ENCODE data around the gene ACOX2. TPM values are rescaled to one million over a fixed set of nuclear protein-coding genes. Genes with fewer than 3 reads are reported as not detected.

The ACOX2 gene
- total and polyA plus RNA-seq, 2 donors (not counting 3 experiments of a cell fraction or from before 2014, with no cell fraction given) = 1.5 to 10.5 TPM

- H3K4me3 ChIP-seq (replicated peaks in 1 of 3; ENCODE audit: insufficient read depth in 1 of 3, low read depth in 1 of 3, low read length in 3 of 3) = no peak overlapping the region
- peaks cover 5% of the 10 kb centered on the region for H3K4me1 ChIP-seq (ENCODE audit: control insufficient read depth, extremely low read depth, insufficient read depth, low read length)
- TF ChIP-seq MYC (IDR thresholded peaks at IDR 0.05; ENCODE audit: low read depth, low read length) = no peak
- TF ChIP-seq POLR2AphosphoS5 (IDR thresholded peaks at IDR 0.05; ENCODE audit: insufficient read depth, low read depth, low read length) = no peak
- no peak for TF ChIP-seq POLR2A (IDR thresholded peaks at IDR 0.05; ENCODE audit: low read depth, low read length)
- no peak for TF ChIP-seq FOS (IDR thresholded peaks at IDR 0.05; ENCODE audit: borderline replicate concordance, insufficient read depth, low read length)
- TF ChIP-seq, protein P1, sequence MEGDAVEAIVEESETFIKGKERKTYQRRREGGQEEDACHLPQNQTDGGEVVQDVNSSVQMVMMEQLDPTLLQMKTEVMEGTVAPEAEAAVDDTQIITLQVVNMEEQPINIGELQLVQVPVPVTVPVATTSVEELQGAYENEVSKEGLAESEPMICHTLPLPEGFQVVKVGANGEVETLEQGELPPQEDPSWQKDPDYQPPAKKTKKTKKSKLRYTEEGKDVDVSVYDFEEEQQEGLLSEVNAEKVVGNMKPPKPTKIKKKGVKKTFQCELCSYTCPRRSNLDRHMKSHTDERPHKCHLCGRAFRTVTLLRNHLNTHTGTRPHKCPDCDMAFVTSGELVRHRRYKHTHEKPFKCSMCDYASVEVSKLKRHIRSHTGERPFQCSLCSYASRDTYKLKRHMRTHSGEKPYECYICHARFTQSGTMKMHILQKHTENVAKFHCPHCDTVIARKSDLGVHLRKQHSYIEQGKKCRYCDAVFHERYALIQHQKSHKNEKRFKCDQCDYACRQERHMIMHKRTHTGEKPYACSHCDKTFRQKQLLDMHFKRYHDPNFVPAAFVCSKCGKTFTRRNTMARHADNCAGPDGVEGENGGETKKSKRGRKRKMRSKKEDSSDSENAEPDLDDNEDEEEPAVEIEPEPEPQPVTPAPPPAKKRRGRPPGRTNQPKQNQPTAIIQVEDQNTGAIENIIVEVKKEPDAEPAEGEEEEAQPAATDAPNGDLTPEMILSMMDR (IDR thresholded peaks at IDR 0.05; ENCODE audit: extremely low read depth in 1 of 2, insufficient read depth in 1 of 2, low read depth in 1 of 2, low read length in 2 of 2) = no peak
- TF ChIP-seq GATA2 (IDR thresholded peaks at IDR 0.05; ENCODE audit: insufficient read depth, insufficient read length, low read depth, low read length) = no peak
- TF ChIP-seq, protein P2, sequence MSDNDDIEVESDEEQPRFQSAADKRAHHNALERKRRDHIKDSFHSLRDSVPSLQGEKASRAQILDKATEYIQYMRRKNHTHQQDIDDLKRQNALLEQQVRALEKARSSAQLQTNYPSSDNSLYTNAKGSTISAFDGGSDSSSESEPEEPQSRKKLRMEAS (IDR thresholded peaks at IDR 0.05; ENCODE audit: insufficient read depth, insufficient read length) = no peak
- no peak for TF ChIP-seq JUN (IDR thresholded peaks at IDR 0.05; ENCODE audit: borderline replicate concordance, insufficient read depth, insufficient read length, low read depth)
- no peak for TF ChIP-seq EZH2 (IDR thresholded peaks at IDR 0.05; ENCODE audit: borderline replicate concordance, low read depth, low read length, severe bottlenecking)
- DNase-seq (ENCODE audit: low read depth, low spot score) = no peak
- FAIRE-seq = no peak
- H2AFZ ChIP-seq (ENCODE audit: low read depth, low read length) = no peak overlapping the region
- no peak overlapping the region for H3K9ac ChIP-seq (replicated peaks; ENCODE audit: extremely low read depth, insufficient read depth, low read length)
- POLR2A ChIA-PET = no interaction called here
- BruUV-seq (replicated peaks) = no TSS peak
- intact Hi-C loops (cut with micrococcal nuclease) = loop anchor here (1.0 kb wide), 2 partner anchors 27 to 68 kb away; no protein-coding TSS in a partner anchor
- H3K9me3 ChIP-seq (replicated peaks; ENCODE audit: control insufficient read depth, insufficient read depth, low read length) = no peaks in the 10 kb centered on the region
- no peaks in the 10 kb centered on the region for H3K36me3 ChIP-seq (ENCODE audit: control insufficient read depth in 2 of 2, extremely low read depth in 1 of 2, insufficient read depth in 2 of 2, low read length in 2 of 2)
- no peaks in the 10 kb centered on the region for H3K27me3 ChIP-seq (ENCODE audit: control insufficient read depth in 2 of 2, insufficient read depth in 2 of 2, low read length in 2 of 2)
- no peak overlapping the region for H3K4me2 ChIP-seq (ENCODE audit: insufficient read depth, low read length)
- H3K79me2 ChIP-seq (ENCODE audit: control insufficient read depth, insufficient read depth, low read length) = no peaks in the 10 kb centered on the region
- H3K27ac ChIP-seq (ENCODE audit: insufficient read depth, low read depth, low read length) = no peak overlapping the region
- H4K20me1 ChIP-seq (replicated peaks; ENCODE audit: control insufficient read depth, extremely low read depth, insufficient read depth, low read length) = no peaks in the 10 kb centered on the region
- CTCF ChIA-PET = interaction anchor here (0.7 to 2.9 kb wide), 22 partner anchors 9 to 175 kb away, joined by 3 to 27 read pairs (median 4); partner anchors contain the start of genes KCTD6 and PDHB
- no peaks in the 10 kb centered on the region for H3K9me1 ChIP-seq (replicated peaks; ENCODE audit: control insufficient read depth, extremely low read depth, insufficient read depth, low read length)
- dilution Hi-C loops (cut with MboI; ENCODE audit: extremely low pct_ligation_motif_present, low sequenced_read_pairs) = no loop called here
Observed at GRCh38 chr3:58463942-58464271, 73.1 kb downstream of the ACOX2 start.
